ENCODE measurements around the gene FGF14. TPM values are rescaled to one million over a fixed set of nuclear protein-coding genes. Genes with fewer than 3 reads are reported as not detected.

The FGF14 gene
- polyA plus RNA-seq, 2 donors = 0.04 to 0.29 TPM

DNA sequence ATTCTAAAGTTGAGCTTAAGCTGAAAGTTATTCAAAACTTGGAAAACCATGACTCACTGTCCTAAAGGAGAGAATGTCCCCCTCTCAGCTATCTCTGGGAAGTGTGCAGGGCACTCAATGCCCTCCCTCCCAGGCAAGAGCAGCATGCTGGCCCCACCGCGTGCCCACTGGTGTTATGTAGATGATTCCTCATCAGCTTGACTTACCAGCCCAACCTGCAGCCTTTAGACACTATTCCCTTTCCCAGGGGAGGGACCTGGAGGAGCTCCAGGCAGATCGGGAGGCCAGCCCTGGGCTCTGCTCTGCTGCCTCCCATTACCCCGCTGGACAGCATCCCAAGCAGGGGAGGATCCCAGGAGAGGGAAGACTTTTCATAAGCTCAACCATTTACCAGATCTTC, 124.6 kb downstream of the FGF14 start:
- no peaks in the 10 kb centered on the region for H3K9me3 ChIP-seq (ENCODE audit: control insufficient read depth in 2 of 2, insufficient read depth in 1 of 2, low read depth in 1 of 2, low read length in 1 of 2)
- H3K27me3 ChIP-seq (ENCODE audit: control insufficient read depth in 1 of 2, insufficient read depth in 2 of 2, low read length in 2 of 2) = no peaks in the 10 kb centered on the region
- WGBS, 2 donors = 54 to 61% methylated on average over 4 of the region's 4 CpGs
- H3K27ac ChIP-seq (ENCODE audit: low read depth in 2 of 2, low read length in 1 of 2) = no peak overlapping the region
- no peaks in the 10 kb centered on the region for H3K4me1 ChIP-seq (ENCODE audit: control insufficient read depth in 2 of 2, insufficient read depth in 2 of 2, low read length in 1 of 2)
- H3K36me3 ChIP-seq (ENCODE audit: control insufficient read depth in 2 of 2, insufficient read depth in 2 of 2, low read length in 1 of 2) = no peaks in the 10 kb centered on the region
- H3K4me3 ChIP-seq (ENCODE audit: low read depth in 1 of 2, low read length in 2 of 2) = no peak overlapping the region

DNA sequence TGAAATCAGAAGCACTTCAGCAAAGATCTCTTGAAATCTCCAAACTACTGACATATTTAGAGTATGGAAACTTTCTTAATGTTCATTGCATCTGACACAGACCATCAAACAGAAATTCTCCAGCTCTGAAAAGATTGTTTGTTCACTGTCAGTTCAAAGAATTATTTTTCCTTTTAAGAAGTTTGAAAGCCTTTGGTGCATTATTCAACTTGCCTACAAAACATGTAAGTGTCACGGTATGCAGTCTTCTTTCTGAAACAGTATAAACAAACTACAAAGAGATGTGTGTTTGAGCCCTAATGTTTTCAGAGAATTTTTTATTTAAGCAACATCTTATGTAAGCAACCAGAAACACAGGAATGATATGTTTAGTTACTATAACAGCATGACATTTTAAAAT, 125.4 kb downstream of the FGF14 start:
- H3K27me3 ChIP-seq (ENCODE audit: control insufficient read depth in 1 of 2, insufficient read depth in 2 of 2, low read length in 2 of 2) = no peaks in the 10 kb centered on the region

DNA sequence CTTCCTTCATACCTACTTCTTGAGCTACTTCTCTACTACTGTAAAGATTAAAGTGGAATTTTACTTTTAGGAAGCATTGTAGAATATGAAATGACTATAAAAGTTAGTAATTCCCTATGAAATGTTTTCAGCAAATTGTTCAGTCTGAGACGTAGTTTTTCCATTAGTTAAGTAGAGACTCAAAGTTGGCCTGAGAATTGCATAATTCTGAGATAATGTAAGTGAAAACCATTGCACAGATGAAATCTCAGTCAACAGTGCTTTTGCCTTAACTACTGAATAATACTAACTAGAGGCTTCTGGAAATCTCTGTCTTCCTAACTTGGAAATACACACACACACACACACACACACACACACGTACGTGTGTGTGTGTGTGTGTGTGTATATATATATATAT, 125.9 kb downstream of the FGF14 start:
- H3K27me3 ChIP-seq (ENCODE audit: control insufficient read depth in 1 of 2, insufficient read depth in 2 of 2, low read length in 2 of 2) = no peaks in the 10 kb centered on the region
- 34 to 47% methylated on average over 3 of the region's 3 CpGs for WGBS, 2 donors
- no peak overlapping the region for H3K4me3 ChIP-seq (ENCODE audit: low read depth in 1 of 2, low read length in 2 of 2)
- H3K4me1 ChIP-seq (ENCODE audit: control insufficient read depth in 2 of 2, insufficient read depth in 2 of 2, low read length in 1 of 2) = no peaks in the 10 kb centered on the region
- no peaks in the 10 kb centered on the region for H3K9me3 ChIP-seq (ENCODE audit: control insufficient read depth in 2 of 2, insufficient read depth in 1 of 2, low read depth in 1 of 2, low read length in 1 of 2)
- H3K36me3 ChIP-seq (ENCODE audit: control insufficient read depth in 2 of 2, insufficient read depth in 2 of 2, low read length in 1 of 2) = no peaks in the 10 kb centered on the region
- H3K27ac ChIP-seq (ENCODE audit: low read depth in 2 of 2, low read length in 1 of 2) = no peak overlapping the region

More for the DNA sequence above, 125.4 kb downstream of the FGF14 start:
- no peaks in the 10 kb centered on the region for H3K4me1 ChIP-seq (ENCODE audit: control insufficient read depth in 2 of 2, insufficient read depth in 2 of 2, low read length in 1 of 2)
- H3K4me3 ChIP-seq (ENCODE audit: low read depth in 1 of 2, low read length in 2 of 2) = no peak overlapping the region
- H3K36me3 ChIP-seq (ENCODE audit: control insufficient read depth in 2 of 2, insufficient read depth in 2 of 2, low read length in 1 of 2) = no peaks in the 10 kb centered on the region
- WGBS, 2 donors = 29 to 49% methylated on average over 1 of the region's 1 CpG
- H3K27ac ChIP-seq (ENCODE audit: low read depth in 2 of 2, low read length in 1 of 2) = no peak overlapping the region
- H3K9me3 ChIP-seq (ENCODE audit: control insufficient read depth in 2 of 2, insufficient read depth in 1 of 2, low read depth in 1 of 2, low read length in 1 of 2) = no peaks in the 10 kb centered on the region

DNA sequence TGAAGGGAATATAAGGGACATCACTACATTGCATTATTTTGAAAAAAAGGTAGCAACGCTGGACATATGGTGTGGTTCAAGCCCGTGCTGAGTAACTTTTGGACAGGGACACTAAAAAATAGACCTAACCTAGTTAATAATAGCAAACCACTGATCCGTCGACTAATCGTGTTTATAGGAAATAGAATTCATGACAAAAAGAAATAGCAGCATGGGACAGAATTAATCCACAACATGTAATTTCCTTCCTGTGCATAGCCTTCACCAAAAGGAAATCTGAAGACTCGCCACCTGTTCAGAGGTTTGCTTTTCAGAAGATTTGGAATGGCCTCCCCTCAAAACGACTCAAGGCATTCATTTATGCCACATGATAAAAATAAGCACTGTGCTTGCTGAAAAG, 128.7 kb downstream of the FGF14 start:
- H3K9me3 ChIP-seq (ENCODE audit: control insufficient read depth in 2 of 2, insufficient read depth in 1 of 2, low read depth in 1 of 2, low read length in 1 of 2) = no peaks in the 10 kb centered on the region
- no peaks in the 10 kb centered on the region for H3K4me1 ChIP-seq (ENCODE audit: control insufficient read depth in 2 of 2, insufficient read depth in 2 of 2, low read length in 1 of 2)
- 68 to 70% methylated on average over 7 of the region's 7 CpGs for WGBS, 2 donors
- H3K27ac ChIP-seq (ENCODE audit: low read depth in 2 of 2, low read length in 1 of 2) = no peak overlapping the region
- no peaks in the 10 kb centered on the region for H3K27me3 ChIP-seq (ENCODE audit: control insufficient read depth in 1 of 2, insufficient read depth in 2 of 2, low read length in 2 of 2)
- no peak overlapping the region for H3K4me3 ChIP-seq (ENCODE audit: low read depth in 1 of 2, low read length in 2 of 2)
- H3K36me3 ChIP-seq (ENCODE audit: control insufficient read depth in 2 of 2, insufficient read depth in 2 of 2, low read length in 1 of 2) = no peaks in the 10 kb centered on the region

DNA sequence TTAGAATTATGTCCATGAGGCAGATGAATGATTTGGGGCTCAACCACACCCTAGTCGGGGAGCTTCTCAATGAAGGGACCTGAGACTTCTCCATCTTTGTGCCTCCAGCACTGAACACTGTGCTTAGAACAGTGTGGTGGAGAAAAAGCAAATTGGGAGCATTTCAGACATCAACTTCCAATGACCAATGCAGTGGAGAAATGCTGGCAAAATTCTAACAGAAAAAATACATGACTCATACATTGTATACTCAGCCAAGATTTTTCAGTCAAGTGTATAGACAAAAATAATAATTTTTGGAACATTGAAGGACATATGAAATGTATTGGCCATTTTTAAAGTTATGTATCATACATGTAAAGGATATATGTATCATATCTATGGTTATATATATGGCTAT, 134.7 kb downstream of the FGF14 start:
- H3K27ac ChIP-seq (ENCODE audit: low read depth in 2 of 2, low read length in 1 of 2) = no peak overlapping the region
- 66 to 74% methylated on average over 1 of the region's 1 CpG for WGBS, 2 donors

DNA sequence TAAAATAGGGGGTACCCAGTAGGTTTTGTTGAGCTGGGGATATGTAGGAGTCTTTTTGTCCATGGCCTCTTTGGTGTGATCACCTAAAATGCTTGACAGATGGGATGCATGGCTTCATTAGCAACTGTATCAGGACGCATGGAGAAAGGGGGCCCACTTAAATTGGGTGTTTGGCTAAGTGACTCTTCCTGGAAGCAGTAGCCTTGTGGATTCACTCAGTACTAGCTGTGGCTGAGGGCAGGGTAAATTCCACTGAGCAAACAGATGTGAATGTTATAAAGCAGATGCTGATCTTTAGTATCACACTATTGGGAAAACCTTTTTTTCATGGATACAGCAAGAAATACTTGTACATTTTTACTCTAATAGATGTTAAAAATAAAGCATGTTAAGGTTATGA, 140.0 kb downstream of the FGF14 start:
- Histone ChIP-seq H3K4me1 (ENCODE audit: control insufficient read depth in 2 of 2, insufficient read depth in 2 of 2, low read length in 1 of 2) (no peaks in the 10 kb centered on the region), H3K27ac (ENCODE audit: low read depth in 2 of 2, low read length in 1 of 2) (no peak overlapping the region), H3K27me3 (ENCODE audit: control insufficient read depth in 1 of 2, insufficient read depth in 2 of 2, low read length in 2 of 2) (no peaks in the 10 kb centered on the region), H3K36me3 (ENCODE audit: control insufficient read depth in 2 of 2, insufficient read depth in 2 of 2, low read length in 1 of 2) (no peaks in the 10 kb centered on the region), H3K9me3 (ENCODE audit: control insufficient read depth in 2 of 2, insufficient read depth in 1 of 2, low read depth in 1 of 2, low read length in 1 of 2) (no peaks in the 10 kb centered on the region), H3K4me3 (ENCODE audit: low read depth in 1 of 2, low read length in 2 of 2) (no peak overlapping the region)
- WGBS, 2 donors = 58 to 79% methylated on average over 1 of the region's 1 CpG

More for the DNA sequence above, 134.7 kb downstream of the FGF14 start:
- Histone ChIP-seq H3K36me3 (ENCODE audit: control insufficient read depth in 2 of 2, insufficient read depth in 2 of 2, low read length in 1 of 2) (no peaks in the 10 kb centered on the region), H3K9me3 (ENCODE audit: control insufficient read depth in 2 of 2, insufficient read depth in 1 of 2, low read depth in 1 of 2, low read length in 1 of 2) (no peaks in the 10 kb centered on the region), H3K4me1 (ENCODE audit: control insufficient read depth in 2 of 2, insufficient read depth in 2 of 2, low read length in 1 of 2) (no peaks in the 10 kb centered on the region), H3K27me3 (ENCODE audit: control insufficient read depth in 1 of 2, insufficient read depth in 2 of 2, low read length in 2 of 2) (no peaks in the 10 kb centered on the region), H3K4me3 (ENCODE audit: low read depth in 1 of 2, low read length in 2 of 2) (no peak overlapping the region)

DNA sequence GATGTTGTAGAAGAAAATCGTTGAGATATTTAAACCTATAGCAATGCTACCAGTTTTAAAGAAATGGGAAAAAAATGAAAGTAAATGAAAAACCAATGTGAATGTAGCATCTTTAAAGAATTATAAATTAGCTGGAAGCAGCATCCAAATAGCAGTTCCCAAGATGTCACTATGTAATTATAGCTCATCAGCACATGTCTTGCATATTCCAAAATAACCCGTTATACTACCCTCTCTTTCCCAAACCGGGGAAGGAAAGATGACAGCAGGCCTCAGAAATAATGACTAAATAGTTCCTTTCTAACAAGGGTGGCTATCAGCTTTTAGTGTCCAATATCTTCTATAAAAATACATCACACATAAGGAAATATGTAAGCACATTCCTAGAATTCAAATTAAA, 140.5 kb downstream of the FGF14 start:
- Histone ChIP-seq H3K4me1 (ENCODE audit: control insufficient read depth in 2 of 2, insufficient read depth in 2 of 2, low read length in 1 of 2) (no peaks in the 10 kb centered on the region), H3K27me3 (ENCODE audit: control insufficient read depth in 1 of 2, insufficient read depth in 2 of 2, low read length in 2 of 2) (no peaks in the 10 kb centered on the region), H3K9me3 (ENCODE audit: control insufficient read depth in 2 of 2, insufficient read depth in 1 of 2, low read depth in 1 of 2, low read length in 1 of 2) (no peaks in the 10 kb centered on the region), H3K4me3 (ENCODE audit: low read depth in 1 of 2, low read length in 2 of 2) (no peak overlapping the region), H3K36me3 (ENCODE audit: control insufficient read depth in 2 of 2, insufficient read depth in 2 of 2, low read length in 1 of 2) (no peaks in the 10 kb centered on the region), H3K27ac (ENCODE audit: low read depth in 2 of 2, low read length in 1 of 2) (no peak overlapping the region)
- WGBS, 2 donors = 80 to 82% methylated on average over 3 of the region's 3 CpGs

DNA sequence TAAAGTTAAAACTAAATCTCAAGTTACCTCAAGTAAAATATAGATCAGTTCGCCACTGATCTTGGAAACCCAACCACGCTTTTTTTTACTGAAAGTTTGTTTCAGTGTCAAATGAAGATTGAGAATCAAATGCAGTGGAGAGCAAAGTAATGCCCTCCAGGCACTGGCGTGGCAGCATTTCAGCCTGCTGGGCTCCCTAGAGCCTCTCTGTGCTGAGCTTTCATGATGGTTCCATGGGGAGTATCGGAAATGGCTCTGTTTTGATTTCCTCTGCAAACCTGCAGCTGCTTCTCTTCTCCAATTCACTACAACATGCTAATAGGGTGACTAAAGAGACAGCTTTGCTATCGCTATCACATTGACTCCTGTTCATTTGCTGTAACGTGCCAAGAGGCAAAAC, 141.6 kb downstream of the FGF14 start:
- Histone ChIP-seq H3K9me3 (ENCODE audit: control insufficient read depth in 2 of 2, insufficient read depth in 1 of 2, low read depth in 1 of 2, low read length in 1 of 2) (no peaks in the 10 kb centered on the region), H3K27me3 (ENCODE audit: control insufficient read depth in 1 of 2, insufficient read depth in 2 of 2, low read length in 2 of 2) (no peaks in the 10 kb centered on the region), H3K4me3 (ENCODE audit: low read depth in 1 of 2, low read length in 2 of 2) (no peak overlapping the region), H3K27ac (ENCODE audit: low read depth in 2 of 2, low read length in 1 of 2) (no peak overlapping the region), H3K36me3 (ENCODE audit: control insufficient read depth in 2 of 2, insufficient read depth in 2 of 2, low read length in 1 of 2) (no peaks in the 10 kb centered on the region), H3K4me1 (ENCODE audit: control insufficient read depth in 2 of 2, insufficient read depth in 2 of 2, low read length in 1 of 2) (no peaks in the 10 kb centered on the region)
- WGBS, 2 donors = 85% methylated on average over 6 of the region's 6 CpGs

DNA sequence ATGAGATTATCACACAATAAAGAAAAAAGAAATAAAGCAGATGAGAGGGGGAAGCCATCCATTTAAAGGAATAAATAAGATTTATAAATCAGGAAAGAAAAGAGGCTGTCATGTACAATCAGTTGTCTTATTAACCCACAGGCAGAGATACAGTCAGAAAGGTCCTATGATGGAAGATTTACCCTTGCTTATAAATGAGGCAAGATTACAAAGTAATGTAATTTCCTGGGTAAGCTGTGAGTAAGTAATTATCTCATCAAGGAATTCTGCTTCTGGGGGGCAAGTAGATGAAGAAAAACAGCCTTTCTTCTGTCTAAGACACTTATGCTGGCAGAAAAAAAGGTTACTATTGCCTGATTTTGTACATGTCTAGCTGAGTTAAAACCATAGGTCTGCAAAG, 146.4 kb downstream of the FGF14 start:
- Histone ChIP-seq H3K27ac (ENCODE audit: low read depth in 2 of 2, low read length in 1 of 2) (no peak overlapping the region), H3K36me3 (ENCODE audit: control insufficient read depth in 2 of 2, insufficient read depth in 2 of 2, low read length in 1 of 2) (no peaks in the 10 kb centered on the region), H3K4me3 (ENCODE audit: low read depth in 1 of 2, low read length in 2 of 2) (no peak overlapping the region), H3K9me3 (ENCODE audit: control insufficient read depth in 2 of 2, insufficient read depth in 1 of 2, low read depth in 1 of 2, low read length in 1 of 2) (no peaks in the 10 kb centered on the region), H3K27me3 (ENCODE audit: control insufficient read depth in 1 of 2, insufficient read depth in 2 of 2, low read length in 2 of 2) (no peaks in the 10 kb centered on the region), H3K4me1 (ENCODE audit: control insufficient read depth in 2 of 2, insufficient read depth in 2 of 2, low read length in 1 of 2) (no peaks in the 10 kb centered on the region)

DNA sequence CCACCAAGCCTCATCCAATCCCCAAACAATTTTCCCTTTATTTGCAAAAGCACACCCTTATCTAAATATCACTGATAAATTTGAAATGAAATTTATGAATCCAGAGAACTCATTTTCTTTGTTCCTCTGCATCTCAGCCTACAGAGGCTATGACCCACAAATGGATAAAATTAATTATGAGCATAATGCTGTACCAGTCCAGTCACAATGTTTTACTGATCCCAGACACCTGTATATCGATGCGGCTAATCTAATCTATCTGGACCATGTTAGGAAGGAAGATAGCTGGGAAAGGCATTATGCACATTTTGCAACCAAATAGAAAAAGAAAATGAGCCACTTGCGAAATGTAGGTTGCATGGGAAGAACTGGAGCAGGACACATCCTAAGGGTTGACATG, 150.0 kb downstream of the FGF14 start:
- no peaks in the 10 kb centered on the region for H3K27me3 ChIP-seq (ENCODE audit: control insufficient read depth in 1 of 2, insufficient read depth in 2 of 2, low read length in 2 of 2)
- H3K36me3 ChIP-seq (ENCODE audit: control insufficient read depth in 2 of 2, insufficient read depth in 2 of 2, low read length in 1 of 2) = no peaks in the 10 kb centered on the region
- no peaks in the 10 kb centered on the region for H3K9me3 ChIP-seq (ENCODE audit: control insufficient read depth in 2 of 2, insufficient read depth in 1 of 2, low read depth in 1 of 2, low read length in 1 of 2)
- no peaks in the 10 kb centered on the region for H3K4me1 ChIP-seq (ENCODE audit: control insufficient read depth in 2 of 2, insufficient read depth in 2 of 2, low read length in 1 of 2)
- H3K4me3 ChIP-seq (ENCODE audit: low read depth in 1 of 2, low read length in 2 of 2) = no peak overlapping the region
- H3K27ac ChIP-seq (ENCODE audit: low read depth in 2 of 2, low read length in 1 of 2) = no peak overlapping the region
- 83 to 96% methylated on average over 3 of the region's 3 CpGs for WGBS, 2 donors
